GM12878 (cell line): ENCODE results near the gene EPHA2. TPM values are rescaled to one million over a fixed set of nuclear protein-coding genes. Genes with fewer than 3 reads are reported as not detected.
A peak's percentile ranks its signal among the peaks of the same experiment; 100 is the strongest.

Source experiments
- ATF7 ChIP-seq: fragments of 450-650 bp; IDR thresholded peaks from 2 replicates; pipeline ENCODE4 v1.6.1; 2016; ENCODE audit warnings: low read depth, mild to moderate bottlenecking
- BCLAF1 ChIP-seq: fragments of 450-650 bp; IDR thresholded peaks from 2 replicates; pipeline ENCODE4 v1.6.1; 2017; ENCODE audit warnings: antibody characterized with exemption, mild to moderate bottlenecking, moderate library complexity
- EGR1 ChIP-seq, 2 experiments: IDR thresholded peaks; 1 replicate in 1 of 2; 2 replicates in 1 of 2; pipeline ENCODE4 v1.6.1; 2011 to 2012; ENCODE audit warnings: low read depth in 2 of 2, low read length in 2 of 2, borderline replicate concordance in 1 of 2, mild to moderate bottlenecking in 1 of 2, moderate library complexity in 1 of 2
- HDAC2 ChIP-seq: fragments of 200-600 bp; sonication (generic); IDR thresholded peaks from 2 replicates; pipeline ENCODE4 v1.6.1; 2017
- JUND ChIP-seq: IDR thresholded peaks from 2 replicates; pipeline ENCODE4 v1.6.1; 2012; ENCODE audit warnings: low read depth, mild to moderate bottlenecking, low read length, improper control_type of control experiment, moderate library complexity
- LARP7 ChIP-seq: fragments of 450-650 bp; IDR thresholded peaks from 2 replicates; pipeline ENCODE4 v1.6.1; 2017; ENCODE audit warnings: mild to moderate bottlenecking
- NFYB ChIP-seq: IDR thresholded peaks from 2 replicates; pipeline ENCODE4 v1.6.1; 2011; ENCODE audit warnings: low read depth, mild to moderate bottlenecking, low read length, improper control_type of control experiment, moderate library complexity; ENCODE audit not compliant: insufficient read depth
- POLR2AphosphoS2 ChIP-seq: IDR thresholded peaks from 2 replicates; pipeline ENCODE4 v1.6.1; 2011; ENCODE audit warnings: low read depth, mild to moderate bottlenecking, low read length, improper control_type of control experiment, moderate library complexity
- RUNX3 ChIP-seq: IDR thresholded peaks from 2 replicates; pipeline ENCODE4 v1.6.1; 2012; ENCODE audit warnings: low read length, inconsistent platforms
- TAF1 ChIP-seq: IDR thresholded peaks from 2 replicates; pipeline ENCODE4 v1.6.1; 2011; ENCODE audit warnings: mild to moderate bottlenecking, low read depth, low read length, borderline replicate concordance
- ZNF384 ChIP-seq: IDR thresholded peaks from 2 replicates; pipeline ENCODE4 v1.6.1; 2012; ENCODE audit warnings: low read depth, mild to moderate bottlenecking, low read length, improper control_type of control experiment, borderline replicate concordance
- polyA plus RNA-seq, 11 experiments: library from polyadenylated mRNA; depleted of rRNA in 4 of 11; unstranded in 6 of 11; stranded (reverse) in 5 of 11; fragments of >200 nt; fragmentation: Nextera tagmentation in 4 of 11; fragmentation: Illumina TruSeq in 1 of 11; extraction: Ambion mirVana in 4 of 11; extraction: Trizol in 1 of 11; gene quantifications; 1 replicate in 1 of 11; 2 replicates in 10 of 11; pipeline versions ENCODE4 v1.2.1 to v1.2.3, GENCODE V29; 2011 to 2016; ENCODE audit warnings: inconsistent platforms in 2 of 11, missing spikeins in 2 of 11, low read depth in 1 of 11
- total RNA-seq, 4 experiments: library from RNA; depleted of rRNA in 3 of 4; stranded (reverse); fragments of >200 nt in 3 of 4; fragmentation: Illumina TruSeq in 1 of 4; extraction: Trizol in 1 of 4; gene quantifications; 2 replicates each; pipeline versions ENCODE4 v1.2.1 to v1.2.3, GENCODE V29; 2013 to 2021
- TF ChIP-seq, protein P1 (sequence below): fragments of 450-650 bp; formaldehyde crosslinking; IDR thresholded peaks from 2 replicates; pipeline ENCODE4 v1.4.0; 2020; ENCODE audit warnings: mild to moderate bottlenecking, moderate library complexity
- TF ChIP-seq, protein P2 (sequence below), 3 experiments: IDR thresholded peaks in 2 of 3; conservative IDR thresholded peaks in 1 of 3; 2 replicates each; pipeline ENCODE4 v1.5.1; 2011; ENCODE audit warnings: low read depth in 3 of 3, low read length in 3 of 3, mild to moderate bottlenecking in 3 of 3, control low read depth in 2 of 3, moderate library complexity in 2 of 3, inconsistent platforms in 1 of 3, mixed read lengths in 1 of 3; ENCODE audit not compliant: control insufficient read depth in 2 of 3, insufficient read depth in 1 of 3; ENCODE audit errors: extremely low read depth in 1 of 3

The EPHA2 gene
- total and polyA plus RNA-seq, 10 of the 15 experiments (the other 5 are each of a cell fraction or from before 2014, with no cell fraction given): 0.04 to 0.51 (median 0.23) TPM; not detected in 2

DNA sequence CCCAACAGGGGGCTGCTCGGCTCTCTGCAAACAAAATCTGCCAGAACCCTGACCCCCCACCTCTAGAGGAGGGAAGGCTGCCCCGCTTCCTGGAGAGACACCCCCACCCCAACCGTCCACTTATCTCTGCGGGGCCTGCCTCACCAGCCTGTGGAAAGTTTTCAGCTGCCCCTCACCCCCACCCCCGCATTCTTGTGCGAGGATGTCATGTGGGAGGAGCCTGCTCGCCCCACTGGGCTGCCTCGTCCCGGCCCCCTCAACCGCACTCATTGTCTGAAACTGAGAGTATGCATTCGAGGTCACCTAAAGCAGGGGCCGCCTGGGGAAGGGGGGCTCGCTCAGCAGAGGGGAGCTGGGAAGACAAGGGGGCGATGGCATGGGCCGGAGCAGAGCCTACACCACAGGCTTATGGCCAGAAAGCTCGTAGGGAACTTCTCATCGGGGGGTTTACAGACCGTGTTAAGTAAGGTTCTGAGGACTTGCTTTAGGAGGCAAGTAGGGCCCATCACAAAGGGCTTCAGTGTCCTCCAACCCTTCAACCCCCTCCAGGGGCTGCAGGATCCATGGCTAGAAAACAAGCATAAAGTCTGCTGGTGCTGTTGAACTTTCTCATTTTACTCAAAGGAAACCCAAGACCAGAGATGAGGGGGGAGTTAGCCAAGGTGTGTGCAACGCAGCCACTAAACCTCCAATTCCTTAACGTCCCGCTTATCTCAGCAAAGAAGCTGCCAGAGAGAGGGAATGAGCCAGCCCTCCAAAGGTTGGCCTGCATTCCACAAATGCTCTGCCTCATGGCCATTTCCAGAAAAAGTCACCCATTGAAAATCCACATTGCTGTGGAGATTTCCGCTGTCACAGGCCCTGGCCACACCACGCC lies 9.4 kb downstream of the EPHA2 start (continued):
- TF ChIP-seq POLR2AphosphoS2: no peak
- no peak for TF ChIP-seq JUND
- TF ChIP-seq TAF1: no peak
- no peak for TF ChIP-seq ZNF384
- TF ChIP-seq, protein P1, sequence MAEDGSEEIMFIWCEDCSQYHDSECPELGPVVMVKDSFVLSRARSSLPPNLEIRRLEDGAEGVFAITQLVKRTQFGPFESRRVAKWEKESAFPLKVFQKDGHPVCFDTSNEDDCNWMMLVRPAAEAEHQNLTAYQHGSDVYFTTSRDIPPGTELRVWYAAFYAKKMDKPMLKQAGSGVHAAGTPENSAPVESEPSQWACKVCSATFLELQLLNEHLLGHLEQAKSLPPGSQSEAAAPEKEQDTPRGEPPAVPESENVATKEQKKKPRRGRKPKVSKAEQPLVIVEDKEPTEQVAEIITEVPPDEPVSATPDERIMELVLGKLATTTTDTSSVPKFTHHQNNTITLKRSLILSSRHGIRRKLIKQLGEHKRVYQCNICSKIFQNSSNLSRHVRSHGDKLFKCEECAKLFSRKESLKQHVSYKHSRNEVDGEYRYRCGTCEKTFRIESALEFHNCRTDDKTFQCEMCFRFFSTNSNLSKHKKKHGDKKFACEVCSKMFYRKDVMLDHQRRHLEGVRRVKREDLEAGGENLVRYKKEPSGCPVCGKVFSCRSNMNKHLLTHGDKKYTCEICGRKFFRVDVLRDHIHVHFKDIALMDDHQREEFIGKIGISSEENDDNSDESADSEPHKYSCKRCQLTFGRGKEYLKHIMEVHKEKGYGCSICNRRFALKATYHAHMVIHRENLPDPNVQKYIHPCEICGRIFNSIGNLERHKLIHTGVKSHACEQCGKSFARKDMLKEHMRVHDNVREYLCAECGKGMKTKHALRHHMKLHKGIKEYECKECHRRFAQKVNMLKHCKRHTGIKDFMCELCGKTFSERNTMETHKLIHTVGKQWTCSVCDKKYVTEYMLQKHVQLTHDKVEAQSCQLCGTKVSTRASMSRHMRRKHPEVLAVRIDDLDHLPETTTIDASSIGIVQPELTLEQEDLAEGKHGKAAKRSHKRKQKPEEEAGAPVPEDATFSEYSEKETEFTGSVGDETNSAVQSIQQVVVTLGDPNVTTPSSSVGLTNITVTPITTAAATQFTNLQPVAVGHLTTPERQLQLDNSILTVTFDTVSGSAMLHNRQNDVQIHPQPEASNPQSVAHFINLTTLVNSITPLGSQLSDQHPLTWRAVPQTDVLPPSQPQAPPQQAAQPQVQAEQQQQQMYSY: no peak
- TF ChIP-seq LARP7: no peak
- no peak for TF ChIP-seq BCLAF1
- TF ChIP-seq HDAC2: no peak
- TF ChIP-seq RUNX3: peak; percentile 70
- 0 out of 2 replicates have a peak, but pooled peaks have one; percentile 18 for TF ChIP-seq ATF7
- TF ChIP-seq, protein P2, sequence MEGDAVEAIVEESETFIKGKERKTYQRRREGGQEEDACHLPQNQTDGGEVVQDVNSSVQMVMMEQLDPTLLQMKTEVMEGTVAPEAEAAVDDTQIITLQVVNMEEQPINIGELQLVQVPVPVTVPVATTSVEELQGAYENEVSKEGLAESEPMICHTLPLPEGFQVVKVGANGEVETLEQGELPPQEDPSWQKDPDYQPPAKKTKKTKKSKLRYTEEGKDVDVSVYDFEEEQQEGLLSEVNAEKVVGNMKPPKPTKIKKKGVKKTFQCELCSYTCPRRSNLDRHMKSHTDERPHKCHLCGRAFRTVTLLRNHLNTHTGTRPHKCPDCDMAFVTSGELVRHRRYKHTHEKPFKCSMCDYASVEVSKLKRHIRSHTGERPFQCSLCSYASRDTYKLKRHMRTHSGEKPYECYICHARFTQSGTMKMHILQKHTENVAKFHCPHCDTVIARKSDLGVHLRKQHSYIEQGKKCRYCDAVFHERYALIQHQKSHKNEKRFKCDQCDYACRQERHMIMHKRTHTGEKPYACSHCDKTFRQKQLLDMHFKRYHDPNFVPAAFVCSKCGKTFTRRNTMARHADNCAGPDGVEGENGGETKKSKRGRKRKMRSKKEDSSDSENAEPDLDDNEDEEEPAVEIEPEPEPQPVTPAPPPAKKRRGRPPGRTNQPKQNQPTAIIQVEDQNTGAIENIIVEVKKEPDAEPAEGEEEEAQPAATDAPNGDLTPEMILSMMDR (IDR thresholded peaks at IDR 0.05 in 2 of 3, conservative IDR thresholded peaks at IDR 0.05 in 1 of 3; ENCODE audit: control insufficient read depth in 2 of 3, extremely low read depth in 1 of 3, insufficient read depth in 1 of 3, low read depth in 3 of 3, low read length in 3 of 3): no peak
- no peak for TF ChIP-seq NFYB
- peak in 1 of 2 experiments; percentile 85; a peak in 2 of 3 replicates for TF ChIP-seq EGR1 (IDR thresholded peaks at IDR 0.05; ENCODE audit: borderline replicate concordance in 1 of 2, low read depth in 2 of 2, low read length in 2 of 2)
